Epithelial cell of esophagus (primary cell): ENCODE data around the gene CHST5.

Source experiments
- DNase-seq: peaks from one replicate; pipeline ENCODE4 v3.0.0; 2010; ENCODE audit warnings: low read depth
- H3K4me3 ChIP-seq: 2 replicates; pipeline ENCODE4 v1.5.1; 2011; ENCODE audit warnings: mild to moderate bottlenecking, low read length, control low read depth
- TF ChIP-seq, protein P1 (sequence below): IDR thresholded peaks from 2 replicates; pipeline ENCODE4 v1.5.1; 2011; ENCODE audit warnings: low read depth, mild to moderate bottlenecking, low read length, control low read depth, inconsistent platforms; ENCODE audit not compliant: insufficient read depth; ENCODE audit errors: missing control alignments

CHST5 gene

DNA sequence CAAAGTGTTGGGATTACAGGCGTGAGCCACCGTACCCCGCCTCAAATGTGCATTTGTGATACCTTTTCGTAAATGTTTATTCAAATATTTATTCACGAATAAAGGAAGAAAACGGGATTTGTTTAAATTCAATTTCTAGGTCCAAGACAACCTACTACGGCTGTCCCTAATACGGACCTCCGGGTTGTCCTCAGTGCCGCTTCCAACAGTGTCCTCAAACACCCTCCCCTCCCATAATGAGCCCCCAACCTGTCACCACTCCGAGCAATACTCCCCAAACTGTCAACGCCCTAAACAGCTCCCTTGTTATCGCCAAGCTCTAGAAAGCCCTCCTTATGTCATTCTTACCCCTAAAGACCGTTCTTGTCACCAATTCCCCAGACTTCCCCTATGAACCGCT, 29.7 kb upstream of the CHST5 start:
- no peak for DNase-seq
- peak overlapping the region; percentile 83 for H3K4me3 ChIP-seq
- TF ChIP-seq, protein P1, sequence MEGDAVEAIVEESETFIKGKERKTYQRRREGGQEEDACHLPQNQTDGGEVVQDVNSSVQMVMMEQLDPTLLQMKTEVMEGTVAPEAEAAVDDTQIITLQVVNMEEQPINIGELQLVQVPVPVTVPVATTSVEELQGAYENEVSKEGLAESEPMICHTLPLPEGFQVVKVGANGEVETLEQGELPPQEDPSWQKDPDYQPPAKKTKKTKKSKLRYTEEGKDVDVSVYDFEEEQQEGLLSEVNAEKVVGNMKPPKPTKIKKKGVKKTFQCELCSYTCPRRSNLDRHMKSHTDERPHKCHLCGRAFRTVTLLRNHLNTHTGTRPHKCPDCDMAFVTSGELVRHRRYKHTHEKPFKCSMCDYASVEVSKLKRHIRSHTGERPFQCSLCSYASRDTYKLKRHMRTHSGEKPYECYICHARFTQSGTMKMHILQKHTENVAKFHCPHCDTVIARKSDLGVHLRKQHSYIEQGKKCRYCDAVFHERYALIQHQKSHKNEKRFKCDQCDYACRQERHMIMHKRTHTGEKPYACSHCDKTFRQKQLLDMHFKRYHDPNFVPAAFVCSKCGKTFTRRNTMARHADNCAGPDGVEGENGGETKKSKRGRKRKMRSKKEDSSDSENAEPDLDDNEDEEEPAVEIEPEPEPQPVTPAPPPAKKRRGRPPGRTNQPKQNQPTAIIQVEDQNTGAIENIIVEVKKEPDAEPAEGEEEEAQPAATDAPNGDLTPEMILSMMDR: no peak

GRCh38 chr16:75559564-75560372, 23.9 kb upstream of the CHST5 start:
- TF ChIP-seq, protein P1: no peak
- peak; percentile 45 for DNase-seq
- no peak overlapping the region for H3K4me3 ChIP-seq

- TF ChIP-seq, protein P1: no peak
- DNase-seq: peak; percentile 27
- no peak overlapping the region for H3K4me3 ChIP-seq
Observed at GRCh38 chr16:75558846-75559401, 23.0 kb upstream of the CHST5 start.

GRCh38 chr16:75556431-75556950, 20.6 kb upstream of the CHST5 start:
- no peak for DNase-seq
- TF ChIP-seq, protein P1: no peak
- H3K4me3 ChIP-seq: peak overlapping the region; percentile 74

GRCh38 chr16:75555707-75556430, 20.0 kb upstream of the CHST5 start, which contains the start of gene TMEM231:
TSS of gene TMEM231 (minus strand) at chr16:75556252. CDS start at chr16:75556209, 43 bp downstream.
- TF ChIP-seq, protein P1: no peak
- DNase-seq: peak; percentile 96
- H3K4me3 ChIP-seq: peak within 1 kb of the TSS; percentile 74

- peak; percentile 93 for DNase-seq
- TF ChIP-seq, protein P1: no peak
- peak overlapping the region; percentile 74 for H3K4me3 ChIP-seq
Observed at GRCh38 chr16:75555213-75555706, 19.4 kb upstream of the CHST5 start.
